IMR-90 (cell line): ENCODE measurements around the gene SEC16A. TPM values are rescaled to one million over a fixed set of nuclear protein-coding genes. Genes with fewer than 3 reads are reported as not detected.

Source experiments
- ATAC-seq: fragments of 200-7000 bp; cut with Tn5 transposase; 2 replicates; pipeline ENCODE4 v1.9.1; 2020; ENCODE audit warnings: low read depth, mild to moderate bottlenecking, moderate library complexity
- BruUV-seq: library from RNA; stranded (reverse); fragments of 400-500 nt; replicated peaks from 2 replicates; lab custom pipeline; 2021; lab: Mats Ljungman, UMichigan
- CTCF ChIA-PET: fragments of 300-600 bp; formaldehyde crosslinking; extraction: SDS; loops from one replicate; lab custom pipeline; 2021; ENCODE audit warnings: antibody characterized with exemption; lab: Yijun Ruan, JAX
- POLR2A ChIA-PET: fragments of 300-600 bp; sonication (Branson Sonifier 250); formaldehyde crosslinking; loops from one replicate; lab custom pipeline; 2022; ENCODE audit warnings: antibody characterized with exemption; ENCODE audit not compliant: unreplicated experiment; lab: Charles Lee
- DNase-seq: peaks from one replicate; pipeline ENCODE4 v3.0.0; 2013
- H2AFZ ChIP-seq: replicated peaks from 2 replicates; pipeline ENCODE3; 2013; ENCODE audit warnings: low read length, mild to moderate bottlenecking; ENCODE audit not compliant: poor library complexity
- H2AK5ac ChIP-seq: 2 replicates; pipeline ENCODE4 v1.6.1; 2013; ENCODE audit warnings: low read depth, low read length, inconsistent platforms
- H2AK9ac ChIP-seq: replicated peaks from 2 replicates; pipeline ENCODE3; 2013; ENCODE audit warnings: mild to moderate bottlenecking, low read depth, low read length, moderate library complexity; ENCODE audit not compliant: poor library complexity
- H2BK120ac ChIP-seq: 2 replicates; pipeline ENCODE4 v1.6.1; 2013; ENCODE audit warnings: low read depth, low read length, inconsistent platforms
- H2BK15ac ChIP-seq: 3 replicates; pipeline ENCODE4 v1.6.1; 2013; ENCODE audit warnings: low read depth, low read length, inconsistent platforms
- H2BK20ac ChIP-seq: 2 replicates; pipeline ENCODE4 v1.6.1; 2013; ENCODE audit warnings: low read depth, mild to moderate bottlenecking, inconsistent platforms, low read length, moderate library complexity
- H2BK5ac ChIP-seq: 2 replicates; pipeline ENCODE4 v1.6.1; 2013; ENCODE audit warnings: mild to moderate bottlenecking, low read depth, low read length, inconsistent platforms; ENCODE audit not compliant: poor library complexity, severe bottlenecking
- H3K14ac ChIP-seq: replicated peaks from 2 replicates; pipeline ENCODE4 v1.6.1; 2013; ENCODE audit warnings: low read depth, low read length, inconsistent platforms
- H3K18ac ChIP-seq: 2 replicates; pipeline ENCODE4 v1.6.1; 2013; ENCODE audit warnings: low read depth, low read length, control low read depth
- H3K23ac ChIP-seq: 2 replicates; pipeline ENCODE4 v1.6.1; 2013; ENCODE audit warnings: low read depth, low read length, inconsistent platforms
- H3K27ac ChIP-seq: 2 replicates; pipeline ENCODE4 v1.5.1; 2013; ENCODE audit warnings: mild to moderate bottlenecking, control low read depth, low read length; ENCODE audit not compliant: insufficient read depth
- H3K27me3 ChIP-seq: 2 replicates; pipeline ENCODE4 v1.6.1; 2013; ENCODE audit warnings: low read length; ENCODE audit not compliant: control insufficient read depth, insufficient read depth
- H3K36me3 ChIP-seq: 2 replicates; pipeline ENCODE4 v1.6.1; 2013; ENCODE audit warnings: low read length, mixed read lengths; ENCODE audit not compliant: control insufficient read depth, insufficient read depth
- H3K4ac ChIP-seq: 2 replicates; pipeline ENCODE4 v1.6.1; 2013; ENCODE audit warnings: low read depth, low read length, inconsistent platforms
- H3K4me1 ChIP-seq: 2 replicates; pipeline ENCODE4 v1.6.1; 2013; ENCODE audit warnings: low read length, mixed read lengths; ENCODE audit not compliant: control insufficient read depth, insufficient read depth
- H3K4me2 ChIP-seq: 2 replicates; pipeline ENCODE4 v1.6.1; 2013; ENCODE audit warnings: low read depth, mild to moderate bottlenecking, control low read depth, low read length, moderate library complexity
- H3K4me3 ChIP-seq: 2 replicates; pipeline ENCODE4 v1.5.1; 2013; ENCODE audit warnings: low read depth, mild to moderate bottlenecking, control low read depth, low read length, moderate library complexity; ENCODE audit not compliant: insufficient read depth
- H3K56ac ChIP-seq: 2 replicates; pipeline ENCODE4 v1.6.1; 2013; ENCODE audit warnings: low read length, inconsistent platforms; ENCODE audit not compliant: insufficient read depth; ENCODE audit errors: extremely low read depth
- H3K79me1 ChIP-seq, 2 experiments: 2 replicates each; pipeline ENCODE4 v1.6.1; 2013; ENCODE audit warnings: low read length in 2 of 2, inconsistent platforms in 1 of 2, low read depth in 1 of 2
- H3K9ac ChIP-seq: 2 replicates; pipeline ENCODE4 v1.6.1; 2013; ENCODE audit warnings: low read depth, low read length, control low read depth
- H3K9me1 ChIP-seq: 2 replicates; pipeline ENCODE4 v1.6.1; 2013; ENCODE audit warnings: low read length, inconsistent platforms; ENCODE audit not compliant: insufficient read depth
- H3K9me3 ChIP-seq: 2 replicates; pipeline ENCODE4 v1.6.1; 2013; ENCODE audit warnings: low read length; ENCODE audit not compliant: control insufficient read depth, insufficient read depth
- H4K20me1 ChIP-seq: 2 replicates; pipeline ENCODE4 v1.6.1; 2013; ENCODE audit warnings: low read length, inconsistent platforms; ENCODE audit not compliant: insufficient read depth
- H4K5ac ChIP-seq: 2 replicates; pipeline ENCODE4 v1.6.1; 2013; ENCODE audit warnings: mild to moderate bottlenecking, low read depth, low read length, control low read depth
- H4K8ac ChIP-seq, 2 experiments: 2 replicates each; pipeline ENCODE4 v1.6.1; 2013; ENCODE audit warnings: low read depth in 2 of 2, low read length in 2 of 2, control low read depth in 1 of 2, inconsistent platforms in 1 of 2
- H4K91ac ChIP-seq: 2 replicates; pipeline ENCODE4 v1.6.1; 2013; ENCODE audit warnings: low read depth, low read length, inconsistent platforms; ENCODE audit not compliant: insufficient read depth
- CEBPB ChIP-seq: IDR thresholded peaks from 2 replicates; pipeline ENCODE4 v1.6.1; 2012; ENCODE audit warnings: low read depth, low read length, improper control_type of control experiment
- CHD1 ChIP-seq: IDR thresholded peaks from 2 replicates; pipeline ENCODE4 v1.6.1; 2012; ENCODE audit warnings: low read depth, low read length, improper control_type of control experiment
- CTCF ChIP-seq: conservative IDR thresholded peaks from 2 replicates; pipeline ENCODE4 v1.5.1; 2012; ENCODE audit warnings: mild to moderate bottlenecking, low read depth, low read length, improper control_type of control experiment
- ELK1 ChIP-seq: fragments of 150-350 bp; IDR thresholded peaks from 2 replicates; pipeline ENCODE4 v1.6.1; 2016; ENCODE audit warnings: low read depth, mild to moderate bottlenecking, low read length, moderate library complexity, borderline replicate concordance
- FOS ChIP-seq: fragments of 150-350 bp; IDR thresholded peaks from 2 replicates; pipeline ENCODE4 v1.6.1; 2016; ENCODE audit warnings: low read depth, low read length
- MAFK ChIP-seq: IDR thresholded peaks from 2 replicates; pipeline ENCODE4 v1.6.1; 2012; ENCODE audit warnings: low read depth, low read length, improper control_type of control experiment
- MAZ ChIP-seq: IDR thresholded peaks from 2 replicates; pipeline ENCODE4 v1.6.1; 2012; ENCODE audit warnings: low read depth, mild to moderate bottlenecking, low read length, improper control_type of control experiment, moderate library complexity, borderline replicate concordance
- MXI1 ChIP-seq: IDR thresholded peaks from 2 replicates; pipeline ENCODE4 v1.6.1; 2012; ENCODE audit warnings: low read depth, mild to moderate bottlenecking, low read length, moderate library complexity, borderline replicate concordance
- NFE2L2 ChIP-seq: fragments of 150-350 bp; IDR thresholded peaks from 2 replicates; pipeline ENCODE4 v1.6.1; 2016; ENCODE audit warnings: low read depth, mild to moderate bottlenecking, low read length
- POLR2A ChIP-seq: IDR thresholded peaks from 2 replicates; pipeline ENCODE4 v1.6.1; 2012; ENCODE audit warnings: mild to moderate bottlenecking, low read depth, low read length
- RAD21 ChIP-seq: IDR thresholded peaks from 2 replicates; pipeline ENCODE4 v1.6.1; 2012; ENCODE audit warnings: low read length, improper control_type of control experiment
- RCOR1 ChIP-seq: IDR thresholded peaks from 2 replicates; pipeline ENCODE4 v1.6.1; 2012; ENCODE audit warnings: mild to moderate bottlenecking, low read length, improper control_type of control experiment; ENCODE audit not compliant: insufficient replicate concordance
- RFX5 ChIP-seq: IDR thresholded peaks from 2 replicates; pipeline ENCODE4 v1.8.0; 2012; ENCODE audit warnings: low read depth, mild to moderate bottlenecking, low read length, moderate library complexity
- USF2 ChIP-seq: fragments of 150-350 bp; IDR thresholded peaks from 2 replicates; pipeline ENCODE4 v1.6.1; 2017; ENCODE audit warnings: mild to moderate bottlenecking, antibody characterized with exemption, low read length, low read depth
- WGBS, 2 experiments: methylation state at CpG; one replicate each; pipeline versions ENCODE4 v1.1.5 to v1.1.7; 2013; ENCODE audit warnings: missing lambda C conversion rate in 2 of 2; ENCODE audit not compliant: insufficient read length in 1 of 2; ENCODE audit errors: extremely low coverage in 2 of 2; 5-methylcytosine and 5-hydroxymethylcytosine counted together
- dilution Hi-C: fragments of 300-500 bp; cut with HindIII; formaldehyde crosslinking; loops from one replicate; pipeline ENCODE4 v1.14.3; 2018; ENCODE audit warnings: low sequenced_read_pairs; ENCODE audit not compliant: unreplicated experiment
- in situ Hi-C: fragments of 300-500 bp; cut with MboI; formaldehyde crosslinking; loops from 3 replicates; pipeline ENCODE4 v1.14.3; 2019; ENCODE audit warnings: low sequenced_read_pairs, inconsistent platforms, mixed read lengths
- intact Hi-C: fragments of 100-400 bp; cut with micrococcal nuclease; formaldehyde crosslinking; loops from 2 replicates; pipeline ENCODE4 v1.10.0; 2022
- polyA plus RNA-seq, 3 experiments: library from polyadenylated mRNA; depleted of rRNA; stranded (reverse); fragments of >200 nt; gene quantifications; 2 replicates each; pipeline ENCODE4 v1.2.3, GENCODE V29; 2012; ENCODE audit warnings: low replicate concordance in 1 of 3
- total RNA-seq: library from RNA; depleted of rRNA; stranded (reverse); fragments of >200 nt; gene quantifications from 2 replicates; pipeline ENCODE4 v1.2.3, GENCODE V29; 2012

Gene SEC16A
- total and polyA plus RNA-seq, 2 of the 4 experiments (the other 2 are of a cell fraction): 12.2 to 48.1 TPM

- Histone ChIP-seq H3K9me1 (no peaks in the 10 kb centered on the region), H3K27me3 (no peaks in the 10 kb centered on the region), H4K8ac (no peak overlapping the region), H3K4me3 (no peak overlapping the region), H3K23ac (no peak overlapping the region), H4K20me1 (peaks cover 41% of the 10 kb centered on the region), H3K9me3 (no peaks in the 10 kb centered on the region), H2BK20ac (no peak overlapping the region), H3K4me1 (peaks cover 2% of the 10 kb centered on the region; the same call in 1 of the 2 replicates), H3K79me1 (peaks cover 0 to 27% of the 10 kb centered on the region in 2 experiments; a peak in 3 of 4 replicates), H3K27ac (no peak overlapping the region), H3K14ac (no peak overlapping the region), H3K18ac (no peak overlapping the region), H3K4ac (no peak overlapping the region), H2AK5ac (no peak overlapping the region), H2AFZ (no peak overlapping the region), H3K9ac (no peak overlapping the region), H3K56ac (no peak overlapping the region), H2BK15ac (no peak overlapping the region), H2BK120ac (no peak overlapping the region), H4K5ac (no peak overlapping the region), H2BK5ac (no peak overlapping the region), H3K4me2 (no peak overlapping the region), H3K36me3 (peaks cover 16% of the 10 kb centered on the region; the same call in 1 of the 2 replicates), H2AK9ac (no peak overlapping the region), H4K91ac (no peak overlapping the region)
- no peak for ATAC-seq
- in situ Hi-C loops (no loop called here), intact Hi-C loops (no loop called here), dilution Hi-C loops (no loop called here)
- POLR2A ChIA-PET: no interaction called here
- no peak for TF ChIP-seq CTCF
- no peak for TF ChIP-seq CEBPB
- TF ChIP-seq NFE2L2: no peak
- no peak for TF ChIP-seq RFX5
- TF ChIP-seq FOS: no peak
- TF ChIP-seq POLR2A: no peak
- no peak for TF ChIP-seq RCOR1
- no peak for TF ChIP-seq MAFK
- no peak for TF ChIP-seq ELK1
- no peak for TF ChIP-seq MAZ
- no peak for TF ChIP-seq MXI1
- TF ChIP-seq RAD21: no peak
- no peak for TF ChIP-seq USF2
- no peak for TF ChIP-seq CHD1
- no peak for DNase-seq
- 98% methylated on average over 10 of the region's 20 CpGs; no CpG with 5 or more reads in 1 of the 2 experiments for WGBS, 2 experiments
- BruUV-seq: no TSS peak
- CTCF ChIA-PET: no interaction called here
Measured at GRCh38 chr9:136527131-136527530, 44.3 kb upstream of the SEC16A start.
